ENCODE measurements around the gene DLK2.

DLK2 gene, protein sequence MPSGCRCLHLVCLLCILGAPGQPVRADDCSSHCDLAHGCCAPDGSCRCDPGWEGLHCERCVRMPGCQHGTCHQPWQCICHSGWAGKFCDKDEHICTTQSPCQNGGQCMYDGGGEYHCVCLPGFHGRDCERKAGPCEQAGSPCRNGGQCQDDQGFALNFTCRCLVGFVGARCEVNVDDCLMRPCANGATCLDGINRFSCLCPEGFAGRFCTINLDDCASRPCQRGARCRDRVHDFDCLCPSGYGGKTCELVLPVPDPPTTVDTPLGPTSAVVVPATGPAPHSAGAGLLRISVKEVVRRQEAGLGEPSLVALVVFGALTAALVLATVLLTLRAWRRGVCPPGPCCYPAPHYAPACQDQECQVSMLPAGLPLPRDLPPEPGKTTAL

DNA sequence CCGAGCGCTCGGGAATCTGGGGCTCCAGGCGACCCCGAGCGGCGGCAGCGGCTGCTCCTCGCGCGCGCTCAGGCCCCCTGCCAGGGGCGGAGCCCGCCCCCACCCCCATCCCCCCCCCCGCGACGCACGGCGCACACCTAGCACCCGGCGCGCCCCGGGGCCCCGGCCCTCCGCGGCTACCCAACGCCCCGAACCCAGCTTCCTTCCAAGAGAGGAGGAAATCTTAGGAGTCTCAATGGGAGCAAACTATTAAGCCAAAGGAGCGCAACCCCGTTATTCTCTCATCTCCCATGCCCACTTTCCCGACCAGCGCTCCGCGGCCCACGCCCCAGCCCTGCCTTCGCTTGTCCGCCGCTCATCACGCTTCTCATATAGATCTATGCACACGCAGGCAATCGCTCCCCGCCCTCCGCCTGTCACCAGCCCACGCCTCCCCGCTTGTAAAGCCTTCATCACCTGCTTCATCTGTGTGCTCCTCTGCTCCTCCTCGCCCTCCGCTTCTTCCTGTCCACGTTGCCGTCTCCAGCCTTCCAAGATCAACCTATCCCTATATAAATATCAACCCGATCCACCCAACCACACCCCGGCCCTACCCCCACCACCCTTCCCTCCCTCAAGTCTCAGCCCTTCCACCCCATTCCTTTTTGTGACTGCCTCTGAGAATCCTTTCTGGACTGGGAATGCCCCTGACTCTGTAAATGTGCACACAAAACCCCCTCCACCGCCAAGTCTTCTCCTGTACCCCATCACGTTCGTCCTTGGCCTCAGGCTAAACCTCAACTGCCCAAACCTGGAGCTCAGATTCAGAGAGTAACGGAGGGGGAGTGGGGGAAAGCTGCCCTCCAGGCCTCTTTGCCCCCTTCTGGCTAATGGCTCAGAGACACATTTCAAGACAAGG is at the start of gene DLK2:
DLK2 (minus strand) TSS at position 18 of the 898 bp plus-strand sequence. CDS start 723 bp downstream, outside the sequence.
- H3K4me1 ChIP-seq (ENCODE audit: low read length): no peaks in the 10 kb centered on the region
- H3K9me2 ChIP-seq (replicated peaks; ENCODE audit: insufficient read depth, low read length): no peaks in the 10 kb centered on the region
- H3K27me3 ChIP-seq (replicated peaks; ENCODE audit: insufficient read depth, low read length): peaks cover 16% of the 10 kb centered on the region
- H3K27ac ChIP-seq (ENCODE audit: low read length): no peak within 1 kb of the TSS
- peak within 1 kb of the TSS; percentile 100 for H3K4me2 ChIP-seq (ENCODE audit: low read depth, low read length)
- H3F3A ChIP-seq (ENCODE audit: insufficient read depth, low read length): no peaks in the 10 kb centered on the region
- no peaks in the 10 kb centered on the region for H4K20me1 ChIP-seq (ENCODE audit: insufficient read depth, low read length)
- no peaks in the 10 kb centered on the region for H3K79me2 ChIP-seq (ENCODE audit: low read length)
- H3K9ac ChIP-seq (ENCODE audit: low read length): peak within 1 kb of the TSS; percentile 9; the same call in 1 of the 2 replicates
- no peaks in the 10 kb centered on the region for H3K9me3 ChIP-seq (replicated peaks; ENCODE audit: insufficient read depth, low read length)
- no peaks in the 10 kb centered on the region for H3K36me3 ChIP-seq (replicated peaks; ENCODE audit: insufficient read depth, low read length)
- no peak for DNase-seq
- H3K4me3 ChIP-seq (ENCODE audit: low read length): peak within 1 kb of the TSS; percentile 66
- TF ChIP-seq EZH2phosphoT487 (IDR thresholded peaks at IDR 0.05; ENCODE audit: low read length) (no peak), EZH2 (optimal IDR thresholded peaks at IDR 0.05; ENCODE audit: low read depth, low read length) (no peak)
- TF ChIP-seq, protein P1, sequence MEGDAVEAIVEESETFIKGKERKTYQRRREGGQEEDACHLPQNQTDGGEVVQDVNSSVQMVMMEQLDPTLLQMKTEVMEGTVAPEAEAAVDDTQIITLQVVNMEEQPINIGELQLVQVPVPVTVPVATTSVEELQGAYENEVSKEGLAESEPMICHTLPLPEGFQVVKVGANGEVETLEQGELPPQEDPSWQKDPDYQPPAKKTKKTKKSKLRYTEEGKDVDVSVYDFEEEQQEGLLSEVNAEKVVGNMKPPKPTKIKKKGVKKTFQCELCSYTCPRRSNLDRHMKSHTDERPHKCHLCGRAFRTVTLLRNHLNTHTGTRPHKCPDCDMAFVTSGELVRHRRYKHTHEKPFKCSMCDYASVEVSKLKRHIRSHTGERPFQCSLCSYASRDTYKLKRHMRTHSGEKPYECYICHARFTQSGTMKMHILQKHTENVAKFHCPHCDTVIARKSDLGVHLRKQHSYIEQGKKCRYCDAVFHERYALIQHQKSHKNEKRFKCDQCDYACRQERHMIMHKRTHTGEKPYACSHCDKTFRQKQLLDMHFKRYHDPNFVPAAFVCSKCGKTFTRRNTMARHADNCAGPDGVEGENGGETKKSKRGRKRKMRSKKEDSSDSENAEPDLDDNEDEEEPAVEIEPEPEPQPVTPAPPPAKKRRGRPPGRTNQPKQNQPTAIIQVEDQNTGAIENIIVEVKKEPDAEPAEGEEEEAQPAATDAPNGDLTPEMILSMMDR (IDR thresholded peaks at IDR 0.05; ENCODE audit: low read length): no peak
- peak within 1 kb of the TSS; percentile 71 for H2AFZ ChIP-seq (ENCODE audit: low read length)

DNA sequence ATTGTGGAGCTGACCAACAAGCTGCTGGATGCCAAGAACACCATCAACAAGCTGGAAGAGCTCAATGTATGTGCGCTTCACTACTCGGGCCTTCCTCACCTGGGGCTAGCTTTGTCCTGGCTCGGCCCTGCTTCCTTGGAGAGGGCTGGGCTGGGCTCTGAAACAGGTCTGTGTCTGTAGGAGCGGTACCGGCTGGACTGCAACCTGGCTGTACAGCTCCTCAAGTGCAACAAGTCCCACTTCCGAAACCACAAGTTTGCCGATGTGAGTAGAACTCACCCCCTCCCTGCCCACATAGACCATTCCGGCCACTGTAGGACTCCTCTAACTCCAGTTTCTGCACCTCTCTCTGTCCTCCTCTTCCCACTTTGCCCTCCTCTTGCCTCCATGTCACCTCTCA is 48.1 kb upstream of the DLK2 start:
- no peaks in the 10 kb centered on the region for H3K27me3 ChIP-seq (replicated peaks; ENCODE audit: insufficient read depth, low read length)
- no peak overlapping the region for H3K4me3 ChIP-seq (ENCODE audit: low read length)
- no peaks in the 10 kb centered on the region for H3K79me2 ChIP-seq (ENCODE audit: low read length)
- no peaks in the 10 kb centered on the region for H4K20me1 ChIP-seq (ENCODE audit: insufficient read depth, low read length)
- TF ChIP-seq EZH2 (optimal IDR thresholded peaks at IDR 0.05; ENCODE audit: low read depth, low read length) (no peak), EZH2phosphoT487 (IDR thresholded peaks at IDR 0.05; ENCODE audit: low read length) (no peak)
- TF ChIP-seq, protein P1 (IDR thresholded peaks at IDR 0.05; ENCODE audit: low read length): no peak
- H3K9ac ChIP-seq (ENCODE audit: low read length): no peak overlapping the region
- H3K9me3 ChIP-seq (replicated peaks; ENCODE audit: insufficient read depth, low read length): no peaks in the 10 kb centered on the region
- H3K27ac ChIP-seq (ENCODE audit: low read length): no peak overlapping the region
- H3K9me2 ChIP-seq (replicated peaks; ENCODE audit: insufficient read depth, low read length): no peaks in the 10 kb centered on the region
- H3K4me2 ChIP-seq (ENCODE audit: low read depth, low read length): no peak overlapping the region
- H3F3A ChIP-seq (ENCODE audit: insufficient read depth, low read length): no peaks in the 10 kb centered on the region
- 0 out of 2 replicates have a peak, but pooled peaks cover 3% of the 10 kb centered on the region for H3K36me3 ChIP-seq (replicated peaks; ENCODE audit: insufficient read depth, low read length)
- H3K4me1 ChIP-seq (ENCODE audit: low read length): no peaks in the 10 kb centered on the region
- no peak overlapping the region for H2AFZ ChIP-seq (ENCODE audit: low read length)
- no peak for DNase-seq

DNA sequence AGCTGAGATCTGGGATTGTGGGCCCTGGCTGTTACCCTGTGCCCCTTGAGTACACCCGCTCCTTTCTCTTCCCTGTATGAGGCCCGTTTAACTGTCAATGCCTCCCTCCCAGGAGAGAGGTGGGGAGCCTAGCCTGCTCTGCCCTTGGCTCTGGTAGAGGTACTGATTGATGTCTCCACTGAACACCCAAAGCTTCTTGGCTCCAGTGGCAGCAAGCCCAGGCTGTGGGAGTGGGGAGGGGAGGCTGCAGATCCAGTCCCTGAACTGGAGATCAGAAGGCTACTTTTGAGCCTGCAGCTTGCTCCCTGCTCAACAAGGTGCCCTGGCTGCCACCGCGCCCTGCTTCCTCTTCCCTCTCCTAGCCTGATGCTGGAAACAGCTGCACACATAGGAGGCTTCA is 47.3 kb upstream of the DLK2 start:
- no peak overlapping the region for H2AFZ ChIP-seq (ENCODE audit: low read length)
- DNase-seq: no peak
- H4K20me1 ChIP-seq (ENCODE audit: insufficient read depth, low read length): no peaks in the 10 kb centered on the region
- H3F3A ChIP-seq (ENCODE audit: insufficient read depth, low read length): no peaks in the 10 kb centered on the region
- H3K4me2 ChIP-seq (ENCODE audit: low read depth, low read length): no peak overlapping the region
- TF ChIP-seq, protein P1 (IDR thresholded peaks at IDR 0.05; ENCODE audit: low read length): no peak
- TF ChIP-seq EZH2phosphoT487 (IDR thresholded peaks at IDR 0.05; ENCODE audit: low read length): no peak
- TF ChIP-seq EZH2 (optimal IDR thresholded peaks at IDR 0.05; ENCODE audit: low read depth, low read length): no peak
- no peaks in the 10 kb centered on the region for H3K79me2 ChIP-seq (ENCODE audit: low read length)
- H3K36me3 ChIP-seq (replicated peaks; ENCODE audit: insufficient read depth, low read length): 0 out of 2 replicates have a peak, but pooled peaks cover 3% of the 10 kb centered on the region
- H3K4me3 ChIP-seq (ENCODE audit: low read length): no peak overlapping the region
- H3K9me2 ChIP-seq (replicated peaks; ENCODE audit: insufficient read depth, low read length): no peaks in the 10 kb centered on the region
- no peaks in the 10 kb centered on the region for H3K9me3 ChIP-seq (replicated peaks; ENCODE audit: insufficient read depth, low read length)
- H3K27me3 ChIP-seq (replicated peaks; ENCODE audit: insufficient read depth, low read length): no peaks in the 10 kb centered on the region
- no peak overlapping the region for H3K27ac ChIP-seq (ENCODE audit: low read length)
- no peak overlapping the region for H3K9ac ChIP-seq (ENCODE audit: low read length)
- no peaks in the 10 kb centered on the region for H3K4me1 ChIP-seq (ENCODE audit: low read length)
